NB4 (cell line): Measurements from ENCODE around the gene UNC5B.

Source experiments
- DNase-seq: peaks from one replicate; pipeline ENCODE4 v3.0.0; 2010; ENCODE audit warnings: low read depth
- H3K4me3 ChIP-seq: one replicate; pipeline ENCODE4 v1.5.1; 2011; ENCODE audit warnings: mild to moderate bottlenecking, low read depth, low read length, moderate library complexity
- CTCF ChIP-seq: IDR thresholded peaks from one replicate; pipeline ENCODE4 v1.5.1; 2012; ENCODE audit warnings: low read depth, low read length
- MAX ChIP-seq: IDR thresholded peaks from 2 replicates; pipeline ENCODE4 v1.6.1; 2011; ENCODE audit warnings: low read depth, low read length
- MYC ChIP-seq: IDR thresholded peaks from 2 replicates; pipeline ENCODE4 v1.6.1; 2011; ENCODE audit warnings: low read depth, low read length
- POLR2A ChIP-seq: IDR thresholded peaks from 2 replicates; pipeline ENCODE4 v1.6.1; 2011; ENCODE audit warnings: mild to moderate bottlenecking; ENCODE audit not compliant: insufficient read length; ENCODE audit errors: extremely low read depth

Gene UNC5B

GRCh38 chr10:71351628-71352319 is 139.4 kb downstream of the UNC5B start:
- DNase-seq, result no peak
- TF ChIP-seq MAX (no peak), POLR2A (no peak), MYC (no peak), CTCF (no peak)
- no peak overlapping the region for H3K4me3 ChIP-seq
